GM12891 (cell line): ENCODE data around the gene TGM2.

ENCODE experiments used
- PAX5 ChIP-seq: IDR thresholded peaks from 2 replicates; pipeline ENCODE4 v1.6.1; 2011; ENCODE audit warnings: low read length, moderate library complexity, mild to moderate bottlenecking; ENCODE audit not compliant: insufficient read depth, severe bottlenecking
- POLR2A ChIP-seq: IDR thresholded peaks from 2 replicates; pipeline ENCODE4 v1.6.1; 2011; ENCODE audit warnings: low read depth, low read length, control low read depth
- POLR2AphosphoS5 ChIP-seq: IDR thresholded peaks from 2 replicates; pipeline ENCODE4 v1.6.1; 2011; ENCODE audit warnings: low read depth, low read length, control low read depth

DNA sequence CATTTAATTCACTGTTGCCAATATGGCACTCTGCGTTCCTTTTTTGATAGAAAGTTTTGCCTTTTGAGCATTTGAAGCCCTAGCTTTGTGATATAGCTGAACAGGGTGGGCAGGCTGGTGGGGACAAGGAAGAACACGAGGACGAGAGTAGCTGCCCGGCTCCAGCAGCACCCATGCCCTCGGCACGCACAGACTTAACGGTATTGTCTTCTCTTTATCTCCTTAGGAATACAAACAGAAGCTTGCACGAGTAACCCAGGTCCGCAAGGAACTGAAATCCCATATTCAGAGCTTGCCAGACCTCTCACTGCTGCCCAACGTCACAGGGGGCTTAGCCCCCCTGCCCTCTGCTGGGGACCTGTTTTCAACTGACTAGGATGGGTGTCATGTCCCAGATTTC lies 75.6 kb downstream of the TGM2 start:
- TF ChIP-seq POLR2AphosphoS5 (no peak), POLR2A (no peak), PAX5 (no peak)
